Mucosa of stomach (tissue), 1 donor: ENCODE results near the gene GRM8.

Source experiments
- H3K27me3 ChIP-seq: one replicate; pipeline ENCODE4 v1.7.0; 2013; ENCODE audit warnings: mild to moderate bottlenecking, low read length; ENCODE audit not compliant: control insufficient read depth, insufficient read depth
- H3K36me3 ChIP-seq: one replicate; pipeline ENCODE4 v1.7.0; 2013; ENCODE audit warnings: low read length; ENCODE audit not compliant: control insufficient read depth, insufficient read depth
- H3K4me1 ChIP-seq: one replicate; pipeline ENCODE4 v1.7.0; 2013; ENCODE audit warnings: mild to moderate bottlenecking, low read length; ENCODE audit not compliant: control insufficient read depth, insufficient read depth
- H3K4me3 ChIP-seq: one replicate; pipeline ENCODE4 v1.7.0; 2013; ENCODE audit warnings: low read length
- H3K9ac ChIP-seq: one replicate; pipeline ENCODE4 v1.7.0; 2013; ENCODE audit warnings: mild to moderate bottlenecking, low read length, moderate library complexity
- H3K9me3 ChIP-seq: one replicate; pipeline ENCODE4 v1.7.0; 2013; ENCODE audit warnings: mild to moderate bottlenecking, low read length, moderate library complexity; ENCODE audit not compliant: control insufficient read depth
- donor health status: Pancreatic carcinoma.

The GRM8 gene

DNA sequence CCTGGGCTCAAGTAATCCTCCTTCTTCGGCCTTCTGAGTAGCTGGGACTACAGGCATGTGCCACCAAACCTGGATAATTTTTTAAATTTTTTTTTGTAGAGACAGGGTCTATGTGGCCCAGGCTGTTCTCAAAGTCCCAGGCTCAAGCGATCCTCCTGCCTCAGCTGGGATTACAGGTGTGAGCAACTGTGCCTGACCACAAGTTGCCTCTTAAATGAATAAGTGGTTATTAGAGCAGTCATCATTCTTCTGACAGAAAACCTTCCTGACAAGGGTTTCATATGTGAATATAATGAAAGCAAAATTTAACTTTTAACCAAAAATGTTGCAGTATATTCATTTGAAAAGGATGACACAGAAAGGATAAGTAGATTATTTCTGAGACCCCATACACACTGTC, 532.5 kb downstream of the GRM8 start:
- Histone ChIP-seq H3K4me3 (no peak overlapping the region), H3K4me1 (no peaks in the 10 kb centered on the region)

GRCh38 chr7:126718419-126718818, 534.3 kb downstream of the GRM8 start:
- Histone ChIP-seq H3K27me3 (no peaks in the 10 kb centered on the region), H3K9me3 (no peaks in the 10 kb centered on the region), H3K36me3 (no peaks in the 10 kb centered on the region), H3K4me3 (no peak overlapping the region), H3K4me1 (no peaks in the 10 kb centered on the region), H3K9ac (no peak overlapping the region)

More for the DNA sequence above, 532.5 kb downstream of the GRM8 start:
- Histone ChIP-seq H3K36me3 (no peaks in the 10 kb centered on the region), H3K9ac (no peak overlapping the region), H3K9me3 (no peaks in the 10 kb centered on the region), H3K27me3 (no peaks in the 10 kb centered on the region)

GRCh38 chr7:126716321-126716720, 536.4 kb downstream of the GRM8 start:
- Histone ChIP-seq H3K27me3 (no peaks in the 10 kb centered on the region), H3K9me3 (no peaks in the 10 kb centered on the region), H3K9ac (no peak overlapping the region), H3K36me3 (no peaks in the 10 kb centered on the region), H3K4me1 (no peaks in the 10 kb centered on the region), H3K4me3 (no peak overlapping the region)

DNA sequence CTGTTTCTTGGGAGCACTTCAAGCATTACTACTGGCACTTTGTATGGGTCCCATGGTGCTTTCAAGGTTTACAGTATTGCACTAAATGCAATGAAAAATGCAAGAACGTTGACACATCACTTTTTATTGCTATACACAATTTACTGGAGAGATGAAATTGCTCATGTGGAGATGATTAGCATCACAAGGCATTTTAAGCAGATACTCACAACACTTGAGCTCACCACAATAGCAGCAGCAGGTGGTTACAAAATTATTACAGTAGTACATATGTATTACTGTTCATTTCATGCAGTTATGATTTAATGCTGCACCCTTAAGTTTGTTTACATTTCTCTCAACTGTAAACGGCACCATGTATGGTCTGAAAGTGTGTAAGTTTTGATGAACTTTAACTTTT, 537.7 kb downstream of the GRM8 start:
- no peaks in the 10 kb centered on the region for H3K9me3 ChIP-seq
- no peaks in the 10 kb centered on the region for H3K4me1 ChIP-seq
- no peaks in the 10 kb centered on the region for H3K27me3 ChIP-seq
- H3K4me3 ChIP-seq: no peak overlapping the region
- H3K36me3 ChIP-seq: no peaks in the 10 kb centered on the region
- H3K9ac ChIP-seq: no peak overlapping the region

DNA sequence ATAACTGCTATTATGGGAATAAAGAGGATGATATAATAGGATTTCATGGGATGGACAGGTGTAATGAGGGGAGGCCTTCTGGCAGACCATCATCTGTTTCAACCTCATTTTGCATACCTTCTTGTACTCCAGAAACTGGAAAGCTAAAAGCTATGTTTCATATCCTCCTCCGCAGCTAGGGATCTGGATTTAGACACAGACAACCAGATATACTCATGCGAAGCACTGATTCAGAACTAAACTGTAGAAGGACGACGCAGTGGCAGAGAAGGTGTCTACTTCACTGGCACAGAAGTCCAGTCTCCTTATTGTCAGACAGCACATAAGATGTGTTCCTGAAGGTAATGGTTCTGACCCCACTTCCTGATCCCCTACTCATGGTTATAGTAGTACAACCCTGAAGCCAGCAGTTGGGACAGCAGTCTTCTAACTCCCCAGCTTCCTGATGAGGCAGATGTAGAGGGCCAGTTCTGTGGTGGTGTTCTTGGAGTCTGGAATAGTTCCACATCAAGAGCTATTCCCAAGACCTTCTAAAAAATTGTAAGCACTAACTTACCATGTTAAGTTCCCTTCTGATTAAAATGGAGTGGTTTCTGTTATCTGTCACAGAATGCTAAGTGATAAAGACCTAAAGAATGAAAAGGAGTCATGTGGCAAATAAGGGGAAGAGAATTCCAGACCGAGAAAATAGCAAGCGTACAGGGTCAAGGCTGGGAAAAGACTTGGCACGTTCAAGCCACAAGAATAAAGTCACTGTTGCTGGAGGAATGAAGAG, 550.3 kb downstream of the GRM8 start:
- Histone ChIP-seq H3K4me3 (no peak overlapping the region), H3K36me3 (no peaks in the 10 kb centered on the region), H3K4me1 (no peaks in the 10 kb centered on the region), H3K9me3 (no peaks in the 10 kb centered on the region), H3K27me3 (no peaks in the 10 kb centered on the region), H3K9ac (no peak overlapping the region)

GRCh38 chr7:126700807-126701604, 551.7 kb downstream of the GRM8 start:
- H3K4me1 ChIP-seq: no peaks in the 10 kb centered on the region
- no peaks in the 10 kb centered on the region for H3K27me3 ChIP-seq
- no peaks in the 10 kb centered on the region for H3K36me3 ChIP-seq
- H3K9me3 ChIP-seq: no peaks in the 10 kb centered on the region
- H3K9ac ChIP-seq: no peak overlapping the region
- H3K4me3 ChIP-seq: no peak overlapping the region

- Histone ChIP-seq H3K4me3 (no peak overlapping the region), H3K4me1 (no peaks in the 10 kb centered on the region), H3K9ac (no peak overlapping the region), H3K27me3 (no peaks in the 10 kb centered on the region), H3K36me3 (no peaks in the 10 kb centered on the region), H3K9me3 (no peaks in the 10 kb centered on the region)
These were observed 553.0 kb downstream of the GRM8 start for GRCh38 chr7:126699707-126700106.

DNA sequence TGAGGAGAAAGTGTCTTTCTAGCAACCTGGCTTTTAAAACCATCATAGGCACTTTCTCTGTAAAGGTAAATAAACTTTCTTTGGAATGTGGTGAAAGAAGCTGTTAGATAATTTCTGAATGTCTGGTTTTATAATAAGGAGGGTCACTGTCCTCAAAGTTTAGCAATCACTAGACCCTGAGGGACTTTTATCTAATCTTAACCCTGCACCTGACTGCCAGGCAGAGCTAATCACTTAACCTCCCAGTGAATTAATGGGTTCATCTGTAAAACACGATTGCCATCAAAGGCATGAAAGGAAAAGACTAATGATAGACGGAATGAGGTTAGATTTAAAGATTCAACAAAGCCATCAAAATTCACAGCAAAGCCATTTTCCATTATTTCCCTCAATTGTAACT, 553.8 kb downstream of the GRM8 start:
- no peak overlapping the region for H3K4me3 ChIP-seq
- H3K36me3 ChIP-seq: no peaks in the 10 kb centered on the region
- no peak overlapping the region for H3K9ac ChIP-seq
- no peaks in the 10 kb centered on the region for H3K4me1 ChIP-seq
- H3K27me3 ChIP-seq: no peaks in the 10 kb centered on the region
- no peaks in the 10 kb centered on the region for H3K9me3 ChIP-seq

GRCh38 chr7:126698446-126698845, 554.3 kb downstream of the GRM8 start:
- Histone ChIP-seq H3K36me3 (no peaks in the 10 kb centered on the region), H3K27me3 (no peaks in the 10 kb centered on the region), H3K9ac (no peak overlapping the region), H3K4me1 (no peaks in the 10 kb centered on the region), H3K9me3 (no peaks in the 10 kb centered on the region), H3K4me3 (no peak overlapping the region)

GRCh38 chr7:126696256-126697038, 556.3 kb downstream of the GRM8 start:
- H3K9ac ChIP-seq: no peak overlapping the region
- H3K36me3 ChIP-seq: no peaks in the 10 kb centered on the region
- H3K27me3 ChIP-seq: no peaks in the 10 kb centered on the region
- H3K9me3 ChIP-seq: no peaks in the 10 kb centered on the region
- no peak overlapping the region for H3K4me3 ChIP-seq
- H3K4me1 ChIP-seq: no peaks in the 10 kb centered on the region

DNA sequence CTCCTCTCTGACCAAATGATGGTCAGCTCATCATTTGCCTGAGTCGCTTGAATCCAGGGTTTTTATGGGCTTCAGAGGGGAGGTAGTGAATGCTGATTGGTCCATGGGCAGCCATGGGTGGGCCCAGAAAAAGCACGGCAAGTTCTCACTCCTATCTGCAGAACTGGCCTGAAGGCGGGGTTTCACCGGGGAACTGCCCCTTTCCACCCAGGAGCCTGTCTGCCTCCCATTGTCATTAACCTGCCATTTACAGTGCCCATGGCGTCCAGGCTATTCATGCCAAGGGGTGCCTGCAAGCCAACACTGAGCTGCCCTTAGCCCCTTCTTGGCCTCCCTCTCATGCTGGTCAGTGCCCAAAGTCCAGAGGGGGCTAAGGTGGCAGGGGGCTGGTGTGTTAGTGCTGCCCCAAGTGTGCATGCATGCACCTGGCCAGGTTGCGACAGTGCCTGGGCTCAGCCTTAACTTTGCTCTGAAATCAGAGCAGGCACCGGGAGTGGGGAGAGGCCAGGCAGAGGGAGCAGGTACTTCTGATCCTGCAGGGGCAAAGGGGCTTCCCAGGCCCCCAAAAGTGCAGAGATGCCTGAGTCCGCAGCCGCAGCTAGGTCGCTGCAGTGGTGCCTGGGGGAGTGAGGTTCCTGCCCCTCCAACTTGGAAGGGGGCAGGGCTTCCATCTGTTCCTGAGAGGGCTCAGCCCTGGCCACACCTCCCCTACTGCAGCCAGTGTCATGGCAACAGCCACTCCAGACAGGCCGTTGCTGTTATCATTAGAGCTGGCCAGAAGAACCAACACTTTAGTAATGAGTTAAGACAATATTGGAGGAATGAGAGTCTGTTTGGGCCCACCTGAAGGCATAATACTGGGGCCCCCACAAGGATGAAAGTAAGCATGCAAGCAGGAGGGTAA, 561.6 kb downstream of the GRM8 start:
- no peak overlapping the region for H3K9ac ChIP-seq
- no peaks in the 10 kb centered on the region for H3K9me3 ChIP-seq
- H3K4me3 ChIP-seq: no peak overlapping the region
- H3K27me3 ChIP-seq: no peaks in the 10 kb centered on the region
- no peaks in the 10 kb centered on the region for H3K4me1 ChIP-seq
- H3K36me3 ChIP-seq: no peaks in the 10 kb centered on the region
